Measurements from ENCODE around the gene TDRKH.

DNA sequence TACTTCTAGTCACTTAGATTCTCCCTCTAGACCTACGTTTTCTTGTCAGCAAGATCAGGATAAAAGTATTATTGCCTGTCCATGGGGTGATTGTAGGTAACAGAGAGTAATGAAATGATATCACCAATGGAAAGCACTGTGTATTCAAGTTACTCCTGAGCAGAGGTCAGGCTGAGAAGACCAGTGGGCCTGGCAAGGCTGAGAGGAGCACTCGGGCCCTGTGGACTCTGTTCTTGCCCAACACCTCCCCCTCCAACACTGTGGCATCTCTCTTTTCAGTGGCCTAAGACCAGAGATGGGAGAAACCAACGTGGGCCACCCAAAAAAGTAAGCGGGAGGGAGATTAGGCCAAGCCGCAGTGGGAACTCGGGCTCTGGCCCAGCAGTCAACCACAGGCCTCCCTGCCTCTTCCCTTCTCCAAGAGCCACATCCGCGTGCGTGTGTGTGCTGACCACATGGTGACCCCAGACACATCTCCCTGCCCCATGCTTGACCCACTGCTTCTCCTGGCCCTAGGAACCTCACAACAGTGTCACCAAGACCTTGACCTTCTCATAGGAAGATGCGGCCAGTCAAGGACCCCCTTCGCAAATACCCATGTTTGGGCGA is 29.0 kb upstream of the TDRKH start:
- TF ChIP-seq POLR2A (IDR thresholded peaks at IDR 0.05): no peak
- TF ChIP-seq, protein P1, sequence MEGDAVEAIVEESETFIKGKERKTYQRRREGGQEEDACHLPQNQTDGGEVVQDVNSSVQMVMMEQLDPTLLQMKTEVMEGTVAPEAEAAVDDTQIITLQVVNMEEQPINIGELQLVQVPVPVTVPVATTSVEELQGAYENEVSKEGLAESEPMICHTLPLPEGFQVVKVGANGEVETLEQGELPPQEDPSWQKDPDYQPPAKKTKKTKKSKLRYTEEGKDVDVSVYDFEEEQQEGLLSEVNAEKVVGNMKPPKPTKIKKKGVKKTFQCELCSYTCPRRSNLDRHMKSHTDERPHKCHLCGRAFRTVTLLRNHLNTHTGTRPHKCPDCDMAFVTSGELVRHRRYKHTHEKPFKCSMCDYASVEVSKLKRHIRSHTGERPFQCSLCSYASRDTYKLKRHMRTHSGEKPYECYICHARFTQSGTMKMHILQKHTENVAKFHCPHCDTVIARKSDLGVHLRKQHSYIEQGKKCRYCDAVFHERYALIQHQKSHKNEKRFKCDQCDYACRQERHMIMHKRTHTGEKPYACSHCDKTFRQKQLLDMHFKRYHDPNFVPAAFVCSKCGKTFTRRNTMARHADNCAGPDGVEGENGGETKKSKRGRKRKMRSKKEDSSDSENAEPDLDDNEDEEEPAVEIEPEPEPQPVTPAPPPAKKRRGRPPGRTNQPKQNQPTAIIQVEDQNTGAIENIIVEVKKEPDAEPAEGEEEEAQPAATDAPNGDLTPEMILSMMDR (IDR thresholded peaks at IDR 0.05): no peak

All from body of pancreas (tissue), 4 donors.